ENCODE results near the gene ABHD13.

The ABHD13 gene

GRCh38 chr13:108283110-108283509, 64.9 kb downstream of the ABHD13 start:
- DNase-seq (ENCODE audit: low read depth): peak; percentile 57
